Retinal pigment epithelial cell (primary cell): ENCODE measurements around the gene SLC9A9.

Experiments used
- DNase-seq: peaks from one replicate; pipeline ENCODE4 v3.0.0-alpha.2; 2010; ENCODE audit warnings: low read depth
- H3K4me3 ChIP-seq: 2 replicates; pipeline ENCODE4 v1.5.1; 2011; ENCODE audit warnings: mild to moderate bottlenecking, low read length, control low read depth, moderate library complexity
- TF ChIP-seq, protein P1 (sequence below): conservative IDR thresholded peaks from 2 replicates; pipeline ENCODE4 v1.5.1; 2011; ENCODE audit warnings: low read depth, low read length, control low read depth, inconsistent platforms

Gene SLC9A9

DNA sequence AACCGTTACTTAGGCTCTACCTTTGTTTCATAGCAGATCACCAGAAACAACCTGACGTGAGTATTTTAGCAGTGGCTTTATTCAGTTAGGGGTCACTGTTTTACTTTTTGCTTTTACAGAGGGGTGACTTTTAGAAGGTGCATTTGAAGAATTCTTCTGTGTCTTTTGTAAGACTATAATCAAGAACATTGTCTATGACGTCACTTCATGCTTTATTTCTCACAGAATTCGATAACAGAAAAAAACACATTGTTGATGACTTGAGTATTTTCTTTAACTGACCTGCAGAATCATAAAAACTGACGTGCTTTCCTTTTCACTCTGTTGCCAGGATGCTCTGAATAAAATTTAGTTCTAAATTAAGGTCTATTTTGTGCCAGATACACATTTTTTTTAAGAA lies 244.5 kb downstream of the SLC9A9 start:
- no peak overlapping the region for H3K4me3 ChIP-seq
- DNase-seq: no peak
- TF ChIP-seq, protein P1, sequence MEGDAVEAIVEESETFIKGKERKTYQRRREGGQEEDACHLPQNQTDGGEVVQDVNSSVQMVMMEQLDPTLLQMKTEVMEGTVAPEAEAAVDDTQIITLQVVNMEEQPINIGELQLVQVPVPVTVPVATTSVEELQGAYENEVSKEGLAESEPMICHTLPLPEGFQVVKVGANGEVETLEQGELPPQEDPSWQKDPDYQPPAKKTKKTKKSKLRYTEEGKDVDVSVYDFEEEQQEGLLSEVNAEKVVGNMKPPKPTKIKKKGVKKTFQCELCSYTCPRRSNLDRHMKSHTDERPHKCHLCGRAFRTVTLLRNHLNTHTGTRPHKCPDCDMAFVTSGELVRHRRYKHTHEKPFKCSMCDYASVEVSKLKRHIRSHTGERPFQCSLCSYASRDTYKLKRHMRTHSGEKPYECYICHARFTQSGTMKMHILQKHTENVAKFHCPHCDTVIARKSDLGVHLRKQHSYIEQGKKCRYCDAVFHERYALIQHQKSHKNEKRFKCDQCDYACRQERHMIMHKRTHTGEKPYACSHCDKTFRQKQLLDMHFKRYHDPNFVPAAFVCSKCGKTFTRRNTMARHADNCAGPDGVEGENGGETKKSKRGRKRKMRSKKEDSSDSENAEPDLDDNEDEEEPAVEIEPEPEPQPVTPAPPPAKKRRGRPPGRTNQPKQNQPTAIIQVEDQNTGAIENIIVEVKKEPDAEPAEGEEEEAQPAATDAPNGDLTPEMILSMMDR: no peak

DNA sequence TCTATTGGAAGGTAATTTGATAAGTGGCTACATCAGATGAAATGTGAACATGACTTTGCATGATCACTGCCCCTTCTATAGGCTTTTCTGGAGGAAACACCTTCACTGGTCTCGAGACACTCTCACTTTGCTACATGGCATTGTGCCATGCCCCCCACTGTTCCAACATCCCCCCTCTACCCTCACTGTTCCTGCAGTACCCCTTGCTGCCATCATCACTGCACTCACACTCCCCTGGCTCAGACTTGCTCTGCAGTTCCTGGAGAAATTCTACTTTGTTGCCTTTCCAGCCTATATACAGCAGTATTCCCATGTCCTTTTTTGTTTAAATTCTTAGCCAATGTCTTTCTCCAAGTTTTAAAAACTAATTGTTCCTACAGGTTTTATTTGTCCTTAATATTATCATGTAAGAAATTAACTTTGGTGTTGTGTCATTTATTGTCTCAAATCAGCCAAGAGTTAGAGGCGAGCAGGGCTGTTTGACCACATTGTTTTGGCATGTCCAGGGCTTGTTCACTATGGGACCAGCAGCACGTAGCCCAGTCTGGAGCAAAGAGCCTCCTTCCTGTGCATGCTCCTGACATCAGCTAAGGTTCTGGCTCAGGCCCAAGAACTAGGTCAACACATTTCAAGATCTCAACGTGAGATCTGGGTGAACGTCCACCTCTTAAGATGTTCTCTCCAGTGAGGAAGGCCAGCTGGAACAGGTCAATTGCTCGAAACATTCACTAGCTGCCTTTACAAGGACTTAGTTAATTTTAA lies 246.4 kb downstream of the SLC9A9 start:
- no peak overlapping the region for H3K4me3 ChIP-seq
- DNase-seq: no peak
- TF ChIP-seq, protein P1: no peak

DNA sequence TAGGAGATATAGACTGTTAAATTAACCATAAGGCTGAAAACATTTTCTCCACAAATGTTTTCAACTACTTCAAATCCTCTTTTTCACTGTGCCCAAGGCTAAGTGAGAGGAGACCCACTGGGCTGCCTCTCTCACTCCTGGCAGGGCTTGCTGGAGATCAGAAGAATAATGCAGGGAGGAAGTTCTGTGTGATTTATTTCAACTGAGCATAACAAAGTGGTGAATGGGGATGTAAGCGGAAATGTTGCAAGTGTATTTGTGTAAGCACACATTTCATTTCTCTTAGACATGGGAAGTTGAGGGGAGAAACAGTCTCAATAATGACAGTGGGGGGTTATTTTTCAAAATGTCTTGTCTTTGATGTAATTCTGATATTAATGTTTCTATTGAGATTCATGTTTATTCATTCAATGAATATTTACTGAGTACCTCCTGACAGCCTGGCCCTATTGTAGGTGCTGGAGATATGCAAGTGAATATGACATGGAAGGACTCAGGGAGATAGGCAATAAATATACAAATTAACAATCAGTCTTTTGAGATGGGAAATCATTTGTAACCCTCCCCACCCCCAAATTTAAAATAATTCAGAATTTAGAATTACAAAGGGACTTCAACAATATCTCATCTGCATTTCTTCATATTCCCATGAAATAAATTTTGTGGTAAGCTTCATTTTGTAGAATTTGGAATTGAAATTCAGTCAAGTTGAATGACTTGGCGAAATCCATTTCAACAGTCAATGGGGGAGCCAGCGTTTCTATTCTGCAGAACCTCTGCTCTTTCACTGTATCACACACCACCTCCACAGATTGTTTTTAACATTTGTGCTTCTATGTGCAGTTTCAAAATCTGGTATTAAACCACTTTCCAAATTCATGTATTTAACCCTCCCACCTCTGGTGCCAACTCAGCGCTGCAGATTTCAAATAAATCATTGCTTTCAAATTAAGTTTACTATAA lies 247.2 kb downstream of the SLC9A9 start:
- TF ChIP-seq, protein P1: no peak
- no peak for DNase-seq
- no peak overlapping the region for H3K4me3 ChIP-seq

DNA sequence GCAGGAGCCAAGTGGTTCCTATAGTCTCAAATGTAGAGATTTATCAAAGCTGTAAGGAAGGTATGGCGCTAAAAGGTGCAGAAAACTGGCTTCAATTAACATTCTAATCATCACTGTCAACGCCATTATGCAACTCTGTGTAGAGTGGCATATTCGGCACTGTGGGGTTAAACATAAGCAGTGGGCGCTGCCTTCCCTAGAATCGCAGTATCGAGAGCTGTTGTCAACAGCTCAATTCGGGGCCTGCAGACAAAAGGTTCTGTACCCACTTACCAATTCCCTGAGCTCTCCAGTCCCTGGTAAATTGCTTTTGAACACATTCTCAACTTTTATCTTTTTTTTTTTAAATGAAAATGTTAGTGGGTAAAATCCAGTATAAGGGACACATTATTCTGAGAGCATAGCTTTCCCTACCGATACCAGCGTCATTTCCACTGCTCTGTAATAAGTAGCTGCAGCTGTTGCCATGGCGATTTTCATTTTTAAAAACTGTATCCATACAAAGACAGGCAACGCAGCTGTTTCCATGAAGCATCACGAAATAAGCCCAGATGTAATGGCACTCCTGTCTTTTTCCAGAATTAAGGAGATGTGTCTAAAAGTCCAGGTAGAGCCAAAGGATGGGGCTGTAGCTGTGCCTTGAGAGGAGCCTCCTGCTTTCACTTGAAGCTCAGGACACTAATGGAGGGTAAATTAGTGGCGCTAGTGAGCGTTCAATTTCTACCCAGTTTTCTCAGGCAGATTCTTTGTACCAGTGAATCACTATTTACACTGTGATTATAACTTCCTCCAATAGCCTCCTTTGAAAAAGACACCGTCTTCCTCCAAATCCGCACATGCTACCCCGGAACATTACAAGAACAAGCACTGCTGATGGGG lies 250.3 kb downstream of the SLC9A9 start:
- DNase-seq: no peak
- TF ChIP-seq, protein P1: no peak
- no peak overlapping the region for H3K4me3 ChIP-seq

DNA sequence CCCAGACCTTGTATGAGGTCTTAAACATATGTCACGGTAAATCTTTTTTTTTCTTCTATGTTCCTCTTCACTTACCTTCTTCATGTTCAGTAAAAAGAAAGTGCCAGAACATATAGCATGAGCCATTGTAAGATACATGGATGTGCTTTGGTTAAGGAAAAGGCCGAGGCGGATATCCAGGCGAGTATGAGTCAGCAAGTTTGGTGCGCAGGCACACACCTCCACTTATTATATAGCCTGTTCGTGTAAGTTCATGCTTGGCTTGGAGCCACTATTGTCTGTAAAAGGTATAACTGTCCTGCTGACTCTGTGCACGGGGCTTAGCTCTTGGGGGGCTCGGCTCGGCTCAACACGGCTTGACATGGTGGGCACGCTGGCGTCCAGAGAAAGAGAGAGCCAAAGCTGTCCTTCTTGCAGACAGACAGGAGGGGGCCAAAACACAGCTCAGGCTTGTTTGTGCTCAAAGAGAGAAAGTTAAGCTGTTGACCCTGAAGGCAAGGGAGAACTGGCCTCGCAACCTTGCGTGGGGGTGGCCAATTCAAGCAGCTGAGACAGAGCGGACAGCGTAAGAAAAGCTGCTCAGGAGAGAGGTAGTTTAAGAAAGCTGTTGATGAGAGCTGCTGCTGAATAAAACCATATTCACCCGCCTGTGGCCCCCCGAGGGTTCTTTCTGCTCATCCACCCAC lies 251.2 kb downstream of the SLC9A9 start:
- TF ChIP-seq, protein P1: no peak
- DNase-seq: no peak
- no peak overlapping the region for H3K4me3 ChIP-seq

DNA sequence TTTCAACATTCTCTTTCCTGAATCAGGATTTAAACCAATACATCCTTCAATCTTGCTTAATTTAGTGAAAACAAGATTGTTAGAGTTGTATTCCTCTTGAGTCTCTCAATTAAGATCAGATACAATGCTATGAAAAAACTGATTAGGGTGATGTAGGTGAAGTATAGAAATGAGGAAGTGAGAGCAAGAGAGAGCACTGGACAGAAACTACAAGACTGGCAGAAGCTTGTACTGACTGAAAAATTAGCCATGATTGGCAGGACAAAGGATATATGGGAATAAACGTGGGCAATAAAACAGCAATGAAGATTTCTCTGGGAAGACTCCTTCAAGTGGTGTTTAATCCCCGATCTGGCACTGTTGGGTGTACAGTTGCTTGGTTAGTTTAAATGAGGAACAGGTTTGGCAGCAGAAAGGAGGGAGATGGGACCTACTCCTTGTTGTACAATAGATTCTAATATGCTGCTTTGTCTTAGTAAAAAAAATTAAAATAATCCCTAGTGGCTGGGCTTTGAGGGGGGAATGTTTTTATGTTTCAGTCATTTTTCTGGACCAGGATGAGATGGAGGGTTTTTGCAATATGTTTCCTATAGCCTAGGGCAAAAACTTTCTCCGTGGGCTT lies 252.7 kb downstream of the SLC9A9 start:
- no peak for DNase-seq
- TF ChIP-seq, protein P1: no peak
- no peak overlapping the region for H3K4me3 ChIP-seq
